ENCODE measurements around the gene PIP4K2C. TPM values are rescaled to one million over a fixed set of nuclear protein-coding genes. Genes with fewer than 3 reads are reported as not detected.

PIP4K2C gene
- 12.2 and 14.3 TPM in 2 replicates for total RNA-seq

DNA sequence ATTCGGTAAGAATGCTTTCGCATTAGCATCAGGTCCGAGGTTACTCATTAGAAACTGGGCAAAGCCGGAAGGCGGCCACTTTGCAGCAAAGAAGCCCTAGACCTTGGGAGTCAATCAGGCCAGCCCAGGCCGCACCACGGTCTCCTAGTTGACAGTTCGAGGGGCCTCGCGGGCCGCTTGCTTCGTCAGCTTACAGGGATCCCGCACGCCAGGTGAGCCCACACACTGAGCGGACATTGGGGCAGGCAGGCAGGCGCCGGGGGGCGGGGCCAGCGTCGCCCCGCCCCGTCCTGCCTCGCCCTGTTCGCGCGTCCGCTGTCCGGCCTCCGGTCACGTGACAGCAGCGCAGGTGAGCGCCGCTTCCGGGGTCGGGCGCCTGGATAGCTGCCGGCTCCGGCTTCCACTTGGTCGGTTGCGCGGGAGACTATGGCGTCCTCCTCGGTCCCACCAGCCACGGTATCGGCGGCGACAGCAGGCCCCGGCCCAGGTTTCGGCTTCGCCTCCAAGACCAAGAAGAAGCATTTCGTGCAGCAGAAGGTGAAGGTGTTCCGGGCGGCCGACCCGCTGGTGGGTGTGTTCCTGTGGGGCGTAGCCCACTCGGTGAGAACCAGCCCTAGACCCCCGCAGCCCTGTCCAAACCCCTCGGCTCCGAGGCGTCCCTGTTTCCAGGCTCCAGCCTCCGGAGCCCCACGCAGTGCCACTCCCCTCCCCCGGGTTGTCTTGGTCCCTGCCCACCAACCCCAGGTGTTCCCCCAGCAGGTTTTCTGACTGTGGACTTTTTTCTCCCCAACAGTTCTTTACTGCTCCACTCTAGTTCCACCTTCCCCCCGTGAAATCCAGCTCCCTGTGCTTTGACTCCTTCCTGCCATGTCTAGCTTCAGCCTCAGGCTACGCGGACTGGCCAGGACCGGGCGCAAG, at the start of gene PIP4K2C:
TSS of gene PIP4K2C (plus strand) at position 329 of the 918 bp plus-strand sequence. CDS start at position 427, 98 bp downstream.

DNA sequence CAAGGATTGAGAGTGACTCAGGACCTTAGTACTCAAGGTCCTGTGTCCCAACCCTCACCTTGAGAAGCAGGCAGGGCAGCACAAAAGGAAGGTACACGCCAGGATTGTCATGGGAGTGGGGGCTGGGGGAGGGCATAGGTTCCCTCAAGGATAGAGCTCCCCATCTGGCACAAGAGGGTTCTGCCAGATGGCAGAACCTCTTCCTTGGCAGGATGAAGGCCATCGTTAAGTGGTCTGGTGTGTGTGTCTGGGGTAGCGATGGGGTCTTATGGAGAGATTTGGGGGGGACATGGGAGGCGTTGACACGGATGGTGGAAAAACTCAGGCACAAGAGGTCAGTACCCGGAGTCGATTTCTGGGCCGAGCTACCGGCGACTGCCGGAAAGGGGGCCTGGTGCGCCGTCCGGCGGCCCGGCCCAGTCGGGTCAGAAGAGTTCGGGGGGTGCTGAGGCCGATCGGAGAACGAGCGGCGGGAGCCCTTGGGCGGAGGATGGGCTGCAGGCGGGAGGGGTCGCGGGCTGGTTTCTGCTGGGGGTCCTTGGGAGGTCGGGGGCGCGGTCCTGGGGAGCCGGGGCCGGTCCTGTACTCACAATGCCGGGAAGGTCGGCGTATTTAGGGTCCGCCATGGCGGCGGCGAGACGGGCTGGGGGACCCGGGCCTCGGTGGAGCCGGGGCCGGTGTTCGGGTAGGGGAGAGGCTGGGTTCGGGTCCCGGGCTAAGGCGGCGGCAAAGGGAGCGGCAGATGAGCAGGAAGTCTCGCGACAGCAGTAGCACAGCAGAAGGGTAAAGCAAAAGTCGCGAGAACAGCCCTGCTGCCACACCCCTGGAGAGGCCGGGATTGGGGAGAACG, 44.3 kb upstream of the PIP4K2C start, which contains the start of gene DCTN2:
TSS of gene DCTN2 (minus strand) at position 755 of the 850 bp plus-strand sequence. CDS start at position 626, 129 bp downstream.

DNA sequence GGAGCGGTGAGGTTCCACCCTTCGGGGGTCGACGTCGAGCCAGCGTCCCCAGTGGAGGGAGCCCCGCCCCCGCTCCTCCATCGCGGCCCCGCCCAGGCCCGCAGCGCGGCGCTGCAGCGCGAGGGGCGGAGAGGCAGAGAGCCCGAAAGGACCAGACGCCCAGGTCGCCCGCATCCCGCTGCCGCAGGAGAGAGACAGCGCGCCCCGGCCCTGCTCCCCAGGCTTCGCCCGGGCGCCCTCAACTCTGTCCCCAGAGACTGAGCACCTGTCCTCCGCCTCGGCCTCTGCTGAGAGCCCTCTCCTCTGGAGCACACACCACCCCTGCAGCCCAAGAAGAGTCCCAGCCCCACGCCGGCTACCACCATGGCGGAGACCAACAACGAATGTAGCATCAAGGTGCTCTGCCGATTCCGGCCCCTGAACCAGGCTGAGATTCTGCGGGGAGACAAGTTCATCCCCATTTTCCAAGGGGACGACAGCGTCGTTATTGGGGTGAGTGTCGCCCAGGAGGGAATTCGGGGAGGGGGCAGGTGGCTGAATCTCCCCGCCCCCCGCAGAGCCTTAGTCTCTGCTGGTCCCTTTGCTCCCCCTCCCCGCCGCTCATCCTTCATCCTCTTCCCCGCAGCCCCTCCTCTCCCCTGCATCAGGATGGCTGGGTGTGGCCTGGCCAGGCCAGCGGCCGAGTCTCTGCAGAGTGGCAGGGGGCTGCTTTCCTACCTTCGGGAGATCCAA, 40.9 kb upstream of the PIP4K2C start, which contains the start of gene KIF5A:
TSS of gene KIF5A (plus strand) at position 136 of the 732 bp plus-strand sequence. CDS start at position 364, 228 bp downstream.

DNA sequence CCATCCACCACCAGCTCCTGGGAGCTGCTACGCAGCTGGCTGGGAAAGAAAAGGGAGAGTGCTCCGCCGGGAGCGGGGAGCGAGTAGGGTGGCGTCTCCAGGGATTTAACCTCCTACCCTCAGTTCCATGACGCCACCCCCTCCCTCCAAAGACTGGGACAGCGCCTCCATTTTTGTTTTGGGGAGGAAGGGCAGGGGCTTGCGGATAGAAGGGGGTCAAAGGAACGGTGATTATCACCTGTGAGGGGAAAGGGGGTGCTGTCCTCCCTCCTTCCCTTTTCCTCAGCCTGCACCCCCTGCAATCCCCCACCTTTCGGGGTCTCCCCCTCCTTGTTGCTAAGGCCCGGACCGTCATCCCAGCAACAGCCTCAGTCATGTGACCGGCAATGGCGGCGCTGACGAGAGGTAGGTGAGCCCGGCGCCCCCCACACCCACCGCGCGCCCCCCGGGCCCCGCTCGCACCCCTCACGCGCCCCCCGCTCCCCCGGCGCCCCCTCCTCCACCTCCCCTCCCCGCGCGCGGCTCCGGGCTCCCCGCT, 13.5 kb downstream of the PIP4K2C start, which contains the start of gene DTX3:
TSS of gene DTX3 (plus strand) at position 371 of the 538 bp plus-strand sequence. CDS start 1,694 bp downstream, outside the sequence.

DNA sequence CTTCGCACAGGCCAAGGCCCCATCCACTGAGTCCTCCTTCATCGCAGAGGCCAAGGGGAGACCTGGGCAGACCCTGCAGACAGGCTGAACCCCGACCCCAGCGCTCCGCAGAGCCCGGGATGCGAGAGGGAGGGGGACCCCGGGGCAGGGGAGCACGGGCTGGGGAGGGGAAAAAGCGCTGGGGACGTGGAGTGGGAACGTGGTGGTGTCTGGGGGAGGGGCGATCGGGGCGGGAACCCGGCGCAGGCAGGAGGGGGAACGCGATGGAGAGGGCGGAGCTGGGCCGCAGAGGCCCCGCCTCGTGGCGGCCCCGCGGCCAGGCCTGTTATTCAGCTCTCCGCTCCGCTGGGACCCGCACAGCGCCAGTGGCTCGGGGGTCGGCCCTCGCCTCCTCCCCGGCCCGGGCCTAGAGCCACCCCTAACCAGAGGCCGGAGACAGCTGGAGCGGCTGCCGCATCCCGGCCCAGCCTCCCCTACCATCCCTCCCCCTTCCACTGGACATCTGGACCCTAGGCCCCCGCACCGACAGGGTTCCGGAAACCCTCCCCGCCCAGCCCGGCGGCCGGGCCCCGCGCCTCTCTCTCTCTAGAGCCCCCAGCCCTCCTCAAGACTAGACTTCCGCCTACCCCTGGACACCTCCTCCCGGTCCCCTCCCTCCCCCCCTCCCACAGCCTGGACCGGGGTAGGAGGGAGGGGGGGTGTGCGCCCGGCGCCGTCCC, 20.3 kb downstream of the PIP4K2C start, which contains the start of gene ARHGEF25:
TSS of gene ARHGEF25 (plus strand) at position 328 of the 719 bp plus-strand sequence. CDS start 460 bp downstream, outside the sequence.

DNA sequence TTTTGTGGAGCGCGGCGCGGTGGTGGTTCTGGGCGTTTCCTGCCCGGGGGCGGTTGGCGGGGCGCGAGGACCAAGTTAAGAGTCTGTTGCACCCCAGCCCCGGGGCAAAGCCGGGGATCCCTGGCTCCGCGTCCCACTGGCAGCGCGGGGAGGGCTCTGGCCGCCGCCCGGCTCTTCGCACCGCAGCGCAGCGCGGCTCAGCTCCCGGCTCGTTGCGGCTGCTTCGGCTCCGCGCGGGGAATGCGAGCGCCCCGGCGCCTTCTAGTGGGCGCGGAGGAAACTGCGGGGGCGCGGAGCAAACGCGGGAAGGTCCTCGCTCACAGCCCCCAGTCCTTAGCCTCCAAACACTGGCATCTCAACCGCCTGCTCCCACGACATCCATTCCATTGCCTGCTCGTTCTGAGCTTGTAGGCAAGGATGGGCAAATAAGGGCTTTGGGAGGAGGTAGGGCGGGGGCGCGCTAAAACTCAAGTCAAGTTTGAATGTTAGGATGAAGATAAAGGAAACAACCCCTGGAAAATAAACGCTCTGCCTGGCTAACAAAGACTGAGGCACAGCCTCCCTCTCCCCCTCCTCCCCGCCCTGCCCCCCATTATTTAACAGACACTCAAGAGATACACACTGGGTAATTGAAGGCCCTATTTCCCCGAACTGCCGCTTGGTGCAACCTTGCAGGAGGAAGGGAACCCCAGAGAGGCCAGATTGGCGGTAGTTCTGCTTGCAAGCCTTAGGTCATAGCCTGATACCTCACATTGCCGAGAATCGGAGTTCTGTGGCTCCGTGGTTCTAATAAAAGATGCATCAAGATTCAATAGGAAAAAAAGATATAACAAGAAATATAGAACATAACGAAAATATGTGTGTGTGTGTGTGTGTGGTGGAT, 42.2 kb downstream of the PIP4K2C start, which contains the start of gene B4GALNT1:
TSS of gene B4GALNT1 (minus strand) at position 244 of the 883 bp plus-strand sequence. CDS start 1,069 bp downstream, outside the sequence.

Other genes with a start within 250 kb of the PIP4K2C start
- 16.8 and 18.7 TPM in 2 replicates for gene R3HDM2, start 160.1 kb upstream of the PIP4K2C start, total RNA-seq
- gene INHBC, start 156.4 kb upstream of the PIP4K2C start, total RNA-seq: under 0.01 TPM in 1 of 2 replicates, not detected in the other
- 8.0 and 10.9 TPM in 2 replicates for gene INHBE, start 135.9 kb upstream of the PIP4K2C start, total RNA-seq
- gene GLI1, start 131.4 kb upstream of the PIP4K2C start, total RNA-seq: 1.5 and 1.8 TPM in 2 replicates
- gene ARHGAP9, start 111.3 kb upstream of the PIP4K2C start, total RNA-seq: not detected in 2 replicates
- gene MARS1, start 103.1 kb upstream of the PIP4K2C start, total RNA-seq: 160 and 168 TPM in 2 replicates
- gene DDIT3, start 70.7 kb upstream of the PIP4K2C start, total RNA-seq: 44.3 and 48.3 TPM in 2 replicates
- 4.7 and 9.4 TPM in 2 replicates for gene MBD6, start 68.4 kb upstream of the PIP4K2C start, total RNA-seq
- gene DCTN2, start 44.0 kb upstream of the PIP4K2C start, total RNA-seq: 166 and 209 TPM in 2 replicates
- gene KIF5A, start 41.1 kb upstream of the PIP4K2C start, total RNA-seq: 0.45 and 0.50 TPM in 2 replicates
- 21.0 and 22.1 TPM in 2 replicates for gene DTX3, start 13.6 kb downstream of the PIP4K2C start, total RNA-seq
- 15.6 and 16.5 TPM in 2 replicates for gene ARHGEF25, start 20.2 kb downstream of the PIP4K2C start, total RNA-seq
- gene B4GALNT1, start 42.0 kb downstream of the PIP4K2C start, total RNA-seq: 1.3 and 1.7 TPM in 2 replicates
- gene OS9, start 102.9 kb downstream of the PIP4K2C start, total RNA-seq: 144 and 160 TPM in 2 replicates
- under 0.01 and 0.15 TPM in 2 replicates for gene AGAP2, start 147.6 kb downstream of the PIP4K2C start, total RNA-seq
- gene TSPAN31, start 153.8 kb downstream of the PIP4K2C start, total RNA-seq: 47.7 and 49.4 TPM in 2 replicates
- gene CDK4, start 161.1 kb downstream of the PIP4K2C start, total RNA-seq: 202 and 252 TPM in 2 replicates
- 2.2 and 2.4 TPM in 2 replicates for gene MARCHF9, start 163.9 kb downstream of the PIP4K2C start, total RNA-seq
- gene CYP27B1, start 175.9 kb downstream of the PIP4K2C start, total RNA-seq: 0.15 and 1.7 TPM in 2 replicates
- gene METTL1, start 180.9 kb downstream of the PIP4K2C start, total RNA-seq: 15.3 and 16.1 TPM in 2 replicates
- gene EEF1AKMT3, start 181.4 kb downstream of the PIP4K2C start, total RNA-seq: 3.9 and 5.4 TPM in 2 replicates
- gene TSFM, start 191.6 kb downstream of the PIP4K2C start, total RNA-seq: 30.8 and 31.8 TPM in 2 replicates
- 0.34 and 0.89 TPM in 2 replicates for gene AVIL, start 227.5 kb downstream of the PIP4K2C start, total RNA-seq

Data from bronchus fibroblast of lung (primary cell).